ENCODE results near the gene PLEKHA3. TPM values are rescaled to one million over a fixed set of nuclear protein-coding genes. Genes with fewer than 3 reads are reported as not detected.

PLEKHA3 gene
- total and polyA plus RNA-seq, 2 experiments from 2014 or later = 8.8 to 15.2 TPM

- no peak overlapping the region for H3K4me3 ChIP-seq
- ATAC-seq (no peak), DNase-seq (ENCODE audit: low spot score) (no peak)
- peaks cover 23% of the 10 kb centered on the region for H3K36me3 Mint-ChIP-seq (ENCODE audit: low read depth)
- no peaks in the 10 kb centered on the region for H3K27me3 ChIP-seq (ENCODE audit: insufficient read depth)
- no peaks in the 10 kb centered on the region for H3K4me1 Mint-ChIP-seq
- peaks cover 10% of the 10 kb centered on the region for H4K20me1 ChIP-seq (replicated peaks; ENCODE audit: insufficient read depth)
- no peaks in the 10 kb centered on the region for H3F3A ChIP-seq (replicated peaks; ENCODE audit: low read depth)
- peaks cover 28% of the 10 kb centered on the region for H3K79me2 ChIP-seq (replicated peaks; ENCODE audit: insufficient read depth)
- H3K27ac ChIP-seq (ENCODE audit: low read depth) = no peak overlapping the region
- no peaks in the 10 kb centered on the region for H3K4me1 ChIP-seq (ENCODE audit: insufficient read depth)
- H3K27ac Mint-ChIP-seq = no peak overlapping the region
- peaks cover 16% of the 10 kb centered on the region for H3K36me3 ChIP-seq (ENCODE audit: insufficient read depth)
- TF ChIP-seq ZNF114 (CRISPR knock-in tag; IDR thresholded peaks at IDR 0.05) (no peak), POLR2AphosphoS5 (IDR thresholded peaks at IDR 0.05; ENCODE audit: low read depth) (no peak)
- no peak overlapping the region for H3K4me3 Mint-ChIP-seq
- H3K9me2 ChIP-seq (ENCODE audit: insufficient read depth) = no peaks in the 10 kb centered on the region
- no peaks in the 10 kb centered on the region for H3K27me3 Mint-ChIP-seq (ENCODE audit: insufficient read depth, low read depth, poor library complexity)
- H2AFZ ChIP-seq = no peak overlapping the region
- no peak overlapping the region for H3K4me2 ChIP-seq
- no peaks in the 10 kb centered on the region for H3K9me3 Mint-ChIP-seq
Measured at GRCh38 chr2:178536037-178536436, 55.8 kb downstream of the PLEKHA3 start.

- H3K27me3 Mint-ChIP-seq (ENCODE audit: insufficient read depth, low read depth, poor library complexity) = no peaks in the 10 kb centered on the region
- Histone ChIP-seq H2AFZ (no peak overlapping the region), H3K27ac (ENCODE audit: low read depth) (no peak overlapping the region), H3K4me2 (no peak overlapping the region), H3K79me2 (replicated peaks; ENCODE audit: insufficient read depth) (no peaks in the 10 kb centered on the region), H3F3A (replicated peaks; ENCODE audit: low read depth) (no peaks in the 10 kb centered on the region), H3K36me3 (ENCODE audit: insufficient read depth) (peaks cover 22% of the 10 kb centered on the region), H3K4me1 (ENCODE audit: insufficient read depth) (no peaks in the 10 kb centered on the region), H4K20me1 (replicated peaks; ENCODE audit: insufficient read depth) (peaks cover 10% of the 10 kb centered on the region), H3K9me2 (ENCODE audit: insufficient read depth) (no peaks in the 10 kb centered on the region), H3K27me3 (ENCODE audit: insufficient read depth) (no peaks in the 10 kb centered on the region), H3K4me3 (no peak overlapping the region)
- H3K27ac Mint-ChIP-seq = no peak overlapping the region
- H3K36me3 Mint-ChIP-seq (ENCODE audit: low read depth) = peaks cover 24% of the 10 kb centered on the region; the same call in 2 of the 3 replicates
- no peak for DNase-seq (ENCODE audit: low spot score)
- no peaks in the 10 kb centered on the region for H3K4me1 Mint-ChIP-seq
- H3K4me3 Mint-ChIP-seq = no peak overlapping the region
- ATAC-seq = no peak
- TF ChIP-seq ETS1 (IDR thresholded peaks at IDR 0.05) (no peak), EZH2phosphoT487 (IDR thresholded peaks at IDR 0.05; ENCODE audit: unreplicated experiment) (no peak), ZNF462 (CRISPR knock-in tag; IDR thresholded peaks at IDR 0.05) (no peak), POLR2AphosphoS5 (IDR thresholded peaks at IDR 0.05; ENCODE audit: low read depth) (no peak), ZNF114 (CRISPR knock-in tag; IDR thresholded peaks at IDR 0.05) (no peak), EZH2 (IDR thresholded peaks at IDR 0.05; ENCODE audit: low read depth, unreplicated experiment) (no peak), CTCF (conservative IDR thresholded peaks at IDR 0.05; ENCODE audit: low read depth in 2 of 2) (no peak), ZNF331 (CRISPR knock-in tag; IDR thresholded peaks at IDR 0.05; ENCODE audit: low read depth) (no peak), STAT1 (IDR thresholded peaks at IDR 0.05; ENCODE audit: unreplicated experiment) (no peak), CREB1 (CRISPR knock-in tag; IDR thresholded peaks at IDR 0.05; ENCODE audit: low read depth) (no peak)
- H3K9me3 Mint-ChIP-seq = no peaks in the 10 kb centered on the region
Measured at GRCh38 chr2:178542161-178542560, 61.9 kb downstream of the PLEKHA3 start.

All from GM23338 (cell line).